ENCODE results near the gene P2RY12. TPM values are rescaled to one million over a fixed set of nuclear protein-coding genes. Genes with fewer than 3 reads are reported as not detected.

The P2RY12 gene
- total RNA-seq, 2 experiments from 2014 or later: not detected

- ChIA-PET POLR2A (no interaction called here), CTCF (no interaction called here)
- no peak for DNase-seq
- no peaks in the 10 kb centered on the region for H3K9me3 Mint-ChIP-seq (ENCODE audit: insufficient read depth)
- ATAC-seq: no peak
- H3K27ac Mint-ChIP-seq: no peak overlapping the region
- no peaks in the 10 kb centered on the region for H3K36me3 Mint-ChIP-seq (ENCODE audit: low read depth)
- peaks cover 13% of the 10 kb centered on the region for H3K4me1 Mint-ChIP-seq (ENCODE audit: low read depth)
- peaks cover 24% of the 10 kb centered on the region for H3K27me3 Mint-ChIP-seq (ENCODE audit: low read depth)
- no peak overlapping the region for H3K4me3 Mint-ChIP-seq
Observed at GRCh38 chr3:151301787-151302186, 82.8 kb downstream of the P2RY12 start.

GRCh38 chr3:151300539-151300938 lies 84.0 kb downstream of the P2RY12 start:
- no peak overlapping the region for H3K27ac Mint-ChIP-seq
- peaks cover 7% of the 10 kb centered on the region for H3K4me1 Mint-ChIP-seq (ENCODE audit: low read depth)
- H3K36me3 Mint-ChIP-seq (ENCODE audit: low read depth): no peaks in the 10 kb centered on the region
- H3K9me3 Mint-ChIP-seq (ENCODE audit: insufficient read depth): no peaks in the 10 kb centered on the region
- H3K27me3 Mint-ChIP-seq (ENCODE audit: low read depth): peaks cover 28% of the 10 kb centered on the region
- H3K4me3 Mint-ChIP-seq: no peak overlapping the region
- ChIA-PET POLR2A (no interaction called here), CTCF (interaction anchor here (0.9 to 1.2 kb wide), 2 partner anchors 9 to 12 kb away, joined by 3 read pairs; no protein-coding TSS in a partner anchor)
- DNase-seq (no peak), ATAC-seq (no peak)

- no peaks in the 10 kb centered on the region for H3K4me1 Mint-ChIP-seq (ENCODE audit: low read depth)
- H3K9me3 Mint-ChIP-seq (ENCODE audit: insufficient read depth): no peaks in the 10 kb centered on the region
- ATAC-seq (no peak), DNase-seq (no peak)
- H3K4me3 Mint-ChIP-seq: no peak overlapping the region
- H3K27me3 Mint-ChIP-seq (ENCODE audit: low read depth): peaks cover 34% of the 10 kb centered on the region
- no peaks in the 10 kb centered on the region for H3K36me3 Mint-ChIP-seq (ENCODE audit: low read depth)
- POLR2A ChIA-PET: no interaction called here
- CTCF ChIA-PET: interaction anchor here (1.5 kb wide), 1 partner anchor 71 kb away, joined by 4 read pairs; no protein-coding TSS in a partner anchor
- no peak overlapping the region for H3K27ac Mint-ChIP-seq
Observed at GRCh38 chr3:151299006-151299405, 85.5 kb downstream of the P2RY12 start.

- H3K27ac Mint-ChIP-seq: no peak overlapping the region
- DNase-seq (no peak), ATAC-seq (no peak)
- H3K27me3 Mint-ChIP-seq (ENCODE audit: low read depth): peaks cover 40% of the 10 kb centered on the region
- no peaks in the 10 kb centered on the region for H3K9me3 Mint-ChIP-seq (ENCODE audit: insufficient read depth)
- no peak overlapping the region for H3K4me3 Mint-ChIP-seq
- H3K4me1 Mint-ChIP-seq (ENCODE audit: low read depth): no peaks in the 10 kb centered on the region
- ChIA-PET CTCF (no interaction called here), POLR2A (no interaction called here)
- no peaks in the 10 kb centered on the region for H3K36me3 Mint-ChIP-seq (ENCODE audit: low read depth)
Observed at GRCh38 chr3:151297429-151297828, 87.1 kb downstream of the P2RY12 start.

- CTCF ChIA-PET: no interaction called here
- Mint-ChIP-seq H3K4me1 (ENCODE audit: low read depth) (no peaks in the 10 kb centered on the region), H3K4me3 (no peak overlapping the region), H3K27me3 (ENCODE audit: low read depth) (peaks cover 41% of the 10 kb centered on the region), H3K9me3 (ENCODE audit: insufficient read depth) (no peaks in the 10 kb centered on the region), H3K36me3 (ENCODE audit: low read depth) (no peaks in the 10 kb centered on the region), H3K27ac (no peak overlapping the region)
- ATAC-seq (no peak), DNase-seq (no peak)
- POLR2A ChIA-PET: no interaction called here
Observed at GRCh38 chr3:151296226-151296625, 88.3 kb downstream of the P2RY12 start.

GRCh38 chr3:151293127-151293526 lies 91.4 kb downstream of the P2RY12 start:
- no peak for ATAC-seq
- Mint-ChIP-seq H3K27ac (no peak overlapping the region), H3K4me3 (no peak overlapping the region), H3K36me3 (ENCODE audit: low read depth) (no peaks in the 10 kb centered on the region), H3K9me3 (ENCODE audit: insufficient read depth) (no peaks in the 10 kb centered on the region), H3K27me3 (ENCODE audit: low read depth) (peaks cover 34% of the 10 kb centered on the region), H3K4me1 (ENCODE audit: low read depth) (no peaks in the 10 kb centered on the region)
- ChIA-PET POLR2A (no interaction called here), CTCF (interaction anchor here (0.6 to 1.7 kb wide), 6 partner anchors 11 to 546 kb away, joined by 3 to 6 read pairs (median 4); no protein-coding TSS in a partner anchor)
- DNase-seq: no peak

GRCh38 chr3:151290673-151291072 lies 93.9 kb downstream of the P2RY12 start:
- ATAC-seq: no peak
- ChIA-PET CTCF (interaction anchor here (1.0 to 2.0 kb wide), 2 partner anchors 37 to 64 kb away, joined by 3 to 14 read pairs; no protein-coding TSS in a partner anchor), POLR2A (no interaction called here)

DNA sequence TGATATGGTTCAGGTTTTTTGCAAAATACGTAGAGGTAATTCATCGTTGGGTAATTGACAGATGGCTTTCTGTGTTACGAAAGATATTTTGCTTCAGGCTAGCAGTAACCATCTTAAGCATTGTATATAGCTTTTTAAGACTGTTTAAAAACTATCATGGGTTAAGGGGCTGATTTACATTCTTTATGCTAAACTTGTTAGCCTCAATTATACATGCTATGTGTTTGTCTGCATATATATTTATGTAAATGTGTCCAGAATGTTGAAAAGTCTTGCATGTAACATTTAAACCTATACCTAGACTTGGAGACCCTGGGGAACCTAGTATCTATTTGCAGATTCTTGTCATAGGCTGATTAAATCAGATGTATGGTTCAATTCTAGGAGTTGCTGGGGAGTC lies 95.1 kb downstream of the P2RY12 start:
- H3K9me3 Mint-ChIP-seq (ENCODE audit: insufficient read depth): no peaks in the 10 kb centered on the region
- DNase-seq (no peak), ATAC-seq (no peak)
- H3K4me1 Mint-ChIP-seq (ENCODE audit: low read depth): peaks cover 5% of the 10 kb centered on the region
- no peak overlapping the region for H3K4me3 Mint-ChIP-seq
- H3K36me3 Mint-ChIP-seq (ENCODE audit: low read depth): no peaks in the 10 kb centered on the region
- H3K27me3 Mint-ChIP-seq (ENCODE audit: low read depth): peaks cover 18% of the 10 kb centered on the region
- ChIA-PET CTCF (interaction anchor here (0.9 to 6.6 kb wide), 4 partner anchors 62 to 133 kb away, joined by 3 to 67 read pairs (median 12); no protein-coding TSS in a partner anchor), POLR2A (no interaction called here)
- no peak overlapping the region for H3K27ac Mint-ChIP-seq

More at GRCh38 chr3:151290673-151291072, 93.9 kb downstream of the P2RY12 start:
- Mint-ChIP-seq H3K36me3 (ENCODE audit: low read depth) (no peaks in the 10 kb centered on the region), H3K9me3 (ENCODE audit: insufficient read depth) (no peaks in the 10 kb centered on the region), H3K27me3 (ENCODE audit: low read depth) (peaks cover 23% of the 10 kb centered on the region), H3K4me3 (no peak overlapping the region), H3K4me1 (ENCODE audit: low read depth) (no peaks in the 10 kb centered on the region), H3K27ac (no peak overlapping the region)
- DNase-seq: no peak

Other genes with a start within 250 kb of the P2RY12 start
- gene GPR171, start 181.5 kb downstream of the P2RY12 start, total RNA-seq: 100 to 1,000 TPM; 115 to 124 TPM
- gene P2RY14, start 106.2 kb downstream of the P2RY12 start, total RNA-seq: under 1 TPM; 0.60 to 0.63 TPM
- not detected for gene GPR87, start 67.9 kb downstream of the P2RY12 start, total RNA-seq
- not detected for gene P2RY13, start 55.2 kb downstream of the P2RY12 start, total RNA-seq
- gene IGSF10, start 76.3 kb upstream of the P2RY12 start, total RNA-seq: not detected